ENCODE results near the gene PHACTR1. TPM values are rescaled to one million over a fixed set of nuclear protein-coding genes. Genes with fewer than 3 reads are reported as not detected.
"Not testable (repeated sequence)": the region's sequence is repeated elsewhere in the genome, so short reads cannot be mapped to it uniquely, and the experiment has no call there.

Gene PHACTR1
- total RNA-seq, 1 donor from 2014 or later: 14.1 TPM

DNA sequence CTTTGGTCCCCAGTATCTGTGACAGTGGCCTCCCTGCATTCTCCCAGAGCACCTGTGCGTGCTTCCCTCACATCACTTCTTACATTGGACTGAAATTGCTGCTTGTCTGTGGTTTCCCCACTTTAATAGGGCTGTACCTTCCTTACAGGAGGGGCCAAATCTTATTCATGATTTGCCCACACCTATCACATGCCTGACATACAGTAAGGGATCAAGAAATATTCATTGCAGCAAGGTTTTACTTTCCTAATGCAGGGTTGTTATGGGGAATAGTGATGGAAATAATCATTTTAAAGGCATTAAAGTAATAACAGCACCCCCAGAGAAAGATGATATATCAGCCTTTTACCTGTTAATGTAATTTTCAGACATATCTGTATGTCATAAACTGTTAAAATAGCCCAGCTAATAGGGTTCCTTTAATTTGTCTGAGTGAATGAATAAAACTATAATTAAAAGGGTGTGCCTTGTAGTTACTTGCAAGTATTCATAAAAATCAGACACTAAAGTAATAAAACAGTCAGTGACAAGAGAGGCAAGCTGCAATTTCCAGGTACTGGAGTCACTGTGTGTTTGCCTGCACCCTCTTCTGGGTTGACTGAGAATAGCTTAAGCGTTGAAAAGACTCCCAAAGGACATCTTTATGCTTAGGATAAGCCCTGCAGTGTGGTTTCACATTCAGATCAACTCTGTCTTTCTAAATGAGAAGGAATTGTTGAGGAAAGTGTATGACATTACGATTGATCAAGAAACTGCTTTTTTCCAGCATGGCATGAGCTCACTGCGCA is 182.7 kb downstream of the PHACTR1 start:
- no peak for DNase-seq (ENCODE audit: low spot score)

- no peak for DNase-seq (ENCODE audit: low spot score)
Measured at GRCh38 chr6:12903246-12903645, 186.7 kb downstream of the PHACTR1 start.

- DNase-seq (ENCODE audit: low spot score): no peak
Measured at GRCh38 chr6:12909833-12910232, 193.3 kb downstream of the PHACTR1 start.

- DNase-seq (ENCODE audit: low spot score): no peak
Measured at GRCh38 chr6:12911427-12911826, 194.9 kb downstream of the PHACTR1 start.

DNA sequence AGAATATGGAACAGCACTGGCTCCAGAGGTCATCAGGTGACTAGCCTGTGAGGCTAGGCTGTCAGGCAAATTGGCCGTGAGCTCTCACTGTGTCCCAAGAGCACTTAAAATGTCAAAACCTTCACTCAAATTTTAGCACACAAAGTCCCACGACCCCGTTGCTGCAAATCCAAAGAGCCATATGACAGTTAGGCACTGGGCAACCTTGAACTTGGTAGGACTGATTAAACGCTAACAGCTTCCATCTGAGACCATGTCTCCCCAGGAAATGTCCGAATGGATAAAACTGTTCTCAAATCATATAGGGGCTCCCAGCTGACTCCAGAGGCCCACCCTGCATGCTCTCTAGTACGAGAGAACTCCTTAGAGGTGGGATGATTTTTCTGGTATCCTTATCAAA is 196.6 kb downstream of the PHACTR1 start:
- DNase-seq (ENCODE audit: low spot score): no peak

GRCh38 chr6:12916006-12916405 is 199.4 kb downstream of the PHACTR1 start:
- no peak for DNase-seq (ENCODE audit: low spot score)

- no peak for DNase-seq (ENCODE audit: low spot score)
Measured at GRCh38 chr6:12916420-12917136, 200.0 kb downstream of the PHACTR1 start.

DNA sequence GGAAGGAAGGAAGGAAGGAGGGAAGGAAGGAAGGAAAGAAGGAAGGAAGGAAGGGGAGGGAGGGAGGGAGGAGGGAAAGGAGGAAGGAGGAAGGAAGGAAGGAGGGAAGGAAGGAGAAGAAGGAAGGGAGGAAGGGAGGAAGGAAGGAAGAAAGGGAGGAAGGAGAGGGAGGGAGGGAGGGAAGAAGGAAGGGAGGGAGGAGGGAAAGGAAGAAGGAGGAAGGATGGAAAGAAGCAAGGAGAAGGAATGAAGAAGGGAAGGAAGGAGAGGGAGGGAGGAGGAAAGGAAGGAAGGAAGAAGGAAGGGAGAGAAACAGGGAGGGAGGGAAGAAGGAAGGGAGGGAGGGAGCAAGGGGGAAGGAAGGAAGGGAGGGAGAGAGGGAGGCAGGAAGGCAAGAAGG is 204.9 kb downstream of the PHACTR1 start:
- no peak for DNase-seq (ENCODE audit: low spot score)

DNA sequence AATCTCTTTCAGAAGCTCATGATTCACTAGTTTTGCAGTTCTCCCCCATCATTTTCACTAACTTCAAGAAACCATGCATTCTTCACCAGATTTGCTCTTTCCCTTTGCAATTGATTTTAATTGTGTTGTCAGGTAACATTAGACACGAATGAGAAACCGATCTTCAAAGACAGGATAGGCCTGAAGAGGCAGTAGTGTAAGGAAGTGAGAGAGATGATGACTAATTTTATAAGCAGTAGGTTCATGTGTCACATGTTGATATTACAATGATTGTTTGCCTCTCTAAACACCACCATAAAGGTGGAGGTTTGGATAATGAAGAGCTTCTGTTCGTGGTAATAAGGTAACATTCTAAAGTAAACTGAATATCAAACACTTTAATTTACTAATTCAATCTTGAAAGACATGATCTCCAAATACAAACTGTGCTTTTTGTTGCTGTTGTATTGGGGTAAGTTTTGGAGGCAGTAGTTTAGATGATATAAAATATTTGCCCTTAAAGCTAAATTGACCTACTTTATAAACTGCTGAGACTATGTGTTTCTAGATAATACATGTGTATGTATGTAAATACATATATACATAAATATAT is 207.2 kb downstream of the PHACTR1 start:
- no peak for DNase-seq (ENCODE audit: low spot score)

DNA sequence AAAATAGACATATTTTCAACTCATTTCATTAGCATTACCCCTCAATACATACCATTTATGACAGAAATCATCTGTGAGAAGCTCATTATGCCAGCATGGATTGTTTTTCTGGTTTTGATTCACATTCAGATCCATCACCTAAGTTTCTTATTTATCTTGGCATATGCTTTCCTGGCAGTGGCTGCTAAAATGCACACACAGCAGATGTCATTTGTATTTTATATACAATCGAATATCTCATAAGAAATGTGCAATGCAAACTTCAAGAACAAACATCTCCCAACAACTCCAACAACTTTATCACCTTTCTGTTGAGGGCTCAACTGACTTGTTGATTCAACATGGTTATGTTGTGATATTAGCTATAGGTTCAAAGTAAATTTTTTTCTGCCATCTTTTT is 208.3 kb downstream of the PHACTR1 start:
- no peak for DNase-seq (ENCODE audit: low spot score)

DNA sequence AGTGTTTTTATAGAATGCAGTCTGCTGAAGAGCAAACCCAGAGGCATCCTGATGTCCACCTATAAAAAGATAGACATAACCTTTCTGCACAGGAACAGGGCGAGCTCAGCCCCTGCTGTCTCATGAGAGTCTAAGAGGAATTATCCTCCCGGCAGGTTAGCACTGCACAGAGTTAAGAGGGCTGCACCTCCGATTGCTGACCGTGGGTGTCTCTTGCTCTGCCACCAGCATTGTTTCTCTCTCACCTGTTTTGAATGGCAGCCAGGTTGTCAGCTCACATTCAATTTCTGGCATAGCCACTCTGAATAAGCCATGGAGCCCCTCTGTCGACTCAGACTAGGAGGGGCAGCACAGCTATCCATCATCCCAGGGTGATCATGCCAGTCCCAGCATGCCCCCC is 211.2 kb downstream of the PHACTR1 start:
- no peak for DNase-seq (ENCODE audit: low spot score)

GRCh38 chr6:12929678-12930077 is 213.1 kb downstream of the PHACTR1 start:
- no peak for DNase-seq (ENCODE audit: low spot score)

DNA sequence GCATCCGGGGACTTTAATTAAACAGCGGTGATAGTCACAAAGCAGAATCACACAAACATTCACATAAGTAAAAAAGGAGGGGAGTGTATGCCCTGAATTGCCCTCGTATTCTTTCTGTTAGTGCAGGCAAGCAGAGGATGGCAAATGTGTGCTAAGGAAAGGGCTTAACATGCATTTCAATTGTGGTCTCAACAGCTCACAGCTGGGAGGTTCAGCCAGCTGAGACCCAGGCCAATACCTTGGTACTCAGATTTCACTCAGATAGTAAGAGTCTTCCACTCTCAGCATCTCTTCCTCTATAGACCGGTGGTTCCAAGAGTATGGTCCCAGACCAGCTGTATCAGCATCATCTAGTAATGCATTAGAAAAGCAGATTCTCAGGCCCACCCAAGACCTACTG is 215.1 kb downstream of the PHACTR1 start:
- no peak for DNase-seq (ENCODE audit: low spot score)

GRCh38 chr6:12935637-12936036 is 219.1 kb downstream of the PHACTR1 start:
- no peak for DNase-seq (ENCODE audit: low spot score)

DNA sequence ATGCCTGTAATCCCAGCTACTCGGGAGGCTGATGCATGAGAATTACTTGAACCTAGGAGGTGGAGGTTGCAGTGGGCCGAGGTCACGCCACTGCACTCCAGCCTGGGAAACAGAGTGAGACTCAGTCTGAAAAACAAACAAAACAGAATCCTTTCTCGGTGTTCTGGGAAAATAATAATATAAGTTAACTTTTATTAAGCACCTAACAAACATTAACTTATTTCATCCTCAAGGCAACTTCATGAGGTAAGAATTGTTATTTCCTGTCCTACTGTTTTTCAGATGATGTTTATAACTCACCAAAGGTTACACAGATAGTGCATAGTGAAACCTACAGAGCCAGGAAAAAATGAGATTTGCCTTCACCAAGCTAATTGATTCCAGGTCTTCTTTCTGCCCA is 221.4 kb downstream of the PHACTR1 start:
- DNase-seq (ENCODE audit: low spot score): no peak

GRCh38 chr6:12939314-12939713 is 222.7 kb downstream of the PHACTR1 start:
- DNase-seq (ENCODE audit: low spot score): no peak

- no peak for DNase-seq (ENCODE audit: low spot score)
Measured at GRCh38 chr6:12941422-12941821, 224.9 kb downstream of the PHACTR1 start.

- DNase-seq (ENCODE audit: low spot score): no peak
Measured at GRCh38 chr6:12943549-12943948, 227.0 kb downstream of the PHACTR1 start.

- no peak for DNase-seq (ENCODE audit: low spot score)
Measured at GRCh38 chr6:12944001-12944400, 227.4 kb downstream of the PHACTR1 start.

DNA sequence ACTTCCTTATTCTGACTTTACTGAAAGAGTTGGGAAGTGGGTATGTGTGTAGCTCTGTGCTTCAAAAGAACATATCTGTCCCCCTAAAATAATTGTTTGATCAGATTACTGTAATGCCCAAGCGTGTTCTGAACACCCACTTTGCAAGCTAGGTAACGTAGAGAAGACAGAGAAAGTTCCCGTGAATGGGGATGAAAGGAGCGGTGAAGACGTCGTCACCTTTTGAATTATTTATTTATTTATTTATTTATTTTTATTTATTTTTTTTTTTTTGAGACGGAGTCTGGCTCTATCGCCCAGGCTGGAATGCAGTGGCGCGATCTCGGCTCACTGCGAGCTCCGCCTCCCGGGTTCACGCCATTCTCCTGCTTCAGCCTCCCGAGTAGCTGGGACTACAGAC is 228.0 kb downstream of the PHACTR1 start:
- not testable (repeated sequence) for DNase-seq (ENCODE audit: low spot score)

DNA sequence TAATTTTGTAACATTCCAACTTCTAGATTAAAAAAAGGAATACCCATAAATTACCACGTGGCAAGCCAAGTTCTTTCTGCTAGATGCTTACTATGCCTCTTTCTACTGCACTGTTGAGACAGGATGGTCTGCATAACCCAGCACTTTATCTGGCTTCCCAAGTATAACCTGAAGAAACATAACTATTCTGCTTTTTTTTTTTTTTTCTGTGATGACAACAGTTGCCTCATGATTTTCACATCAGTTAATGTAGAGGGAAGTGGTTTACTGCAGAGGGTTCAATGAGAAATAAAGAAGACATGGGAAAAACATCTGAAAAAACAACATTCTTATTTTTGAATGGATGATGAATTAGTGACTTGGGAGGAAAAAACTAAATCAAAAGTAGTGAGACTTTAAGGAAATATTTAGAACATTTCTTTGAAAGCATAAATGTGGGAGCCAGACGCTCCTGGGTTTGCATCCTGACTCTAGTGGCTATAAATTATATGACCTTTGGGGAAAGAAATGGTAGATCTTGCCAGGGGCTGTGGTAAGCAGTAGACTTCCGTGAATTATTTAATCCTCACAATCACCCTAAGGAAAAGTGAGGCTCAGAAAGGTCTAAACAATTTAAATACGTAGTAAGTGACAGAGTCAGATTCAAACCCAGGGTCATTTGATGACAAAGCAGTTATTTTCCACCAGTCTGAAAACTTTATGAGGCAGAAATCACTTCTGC is 230.7 kb downstream of the PHACTR1 start:
- DNase-seq (ENCODE audit: low spot score): no peak

GRCh38 chr6:12947967-12948366 is 231.4 kb downstream of the PHACTR1 start:
- DNase-seq (ENCODE audit: low spot score): no peak

All from ureter (tissue), 1 donor.